Central memory CD8-positive, alpha-beta T cell (primary cell): ENCODE measurements around the gene DNAH1.
A peak's percentile ranks its signal among the peaks of the same experiment; 100 is the strongest.
"Not testable (repeated sequence)": the region's sequence is repeated elsewhere in the genome, so short reads cannot be mapped to it uniquely, and the experiment has no call there.

Source experiments
- ATAC-seq: fragments of 150-1000 bp; cut with Tn5 transposase; replicated peaks from 2 replicates; pipeline ENCODE4 v1.10.0; 2022; ENCODE audit warnings: mild to moderate bottlenecking, moderate FRiP score, moderate number of reproducible peaks; ENCODE audit not compliant: poor library complexity, severe bottlenecking; ENCODE audit errors: extremely low read depth
- DNase-seq, 2 donors: peaks; one replicate each; pipeline ENCODE4 v3.0.0; 2021; ENCODE audit warnings: low spot score in 2 of 2
- H3K27ac Mint-ChIP-seq: one replicate; pipeline ENCODE4 v1.8.0; 2022; ENCODE audit warnings: low read depth, mild to moderate bottlenecking, moderate library complexity, mixed read lengths
- H3K27me3 Mint-ChIP-seq: one replicate; pipeline ENCODE4 v1.8.0; 2022; ENCODE audit warnings: mixed read lengths
- H3K36me3 Mint-ChIP-seq: one replicate; pipeline ENCODE4 v1.8.0; 2022; ENCODE audit warnings: mild to moderate bottlenecking, moderate library complexity, mixed read lengths; ENCODE audit not compliant: insufficient read depth
- H3K4me1 Mint-ChIP-seq: one replicate; pipeline ENCODE4 v1.8.0; 2022; ENCODE audit warnings: mixed read lengths
- H3K4me3 Mint-ChIP-seq: one replicate; pipeline ENCODE4 v1.8.0; 2022; ENCODE audit warnings: mild to moderate bottlenecking, moderate library complexity, mixed read lengths
- H3K9me3 Mint-ChIP-seq: one replicate; pipeline ENCODE4 v1.8.0; 2022; ENCODE audit warnings: mixed read lengths

Gene DNAH1

DNA sequence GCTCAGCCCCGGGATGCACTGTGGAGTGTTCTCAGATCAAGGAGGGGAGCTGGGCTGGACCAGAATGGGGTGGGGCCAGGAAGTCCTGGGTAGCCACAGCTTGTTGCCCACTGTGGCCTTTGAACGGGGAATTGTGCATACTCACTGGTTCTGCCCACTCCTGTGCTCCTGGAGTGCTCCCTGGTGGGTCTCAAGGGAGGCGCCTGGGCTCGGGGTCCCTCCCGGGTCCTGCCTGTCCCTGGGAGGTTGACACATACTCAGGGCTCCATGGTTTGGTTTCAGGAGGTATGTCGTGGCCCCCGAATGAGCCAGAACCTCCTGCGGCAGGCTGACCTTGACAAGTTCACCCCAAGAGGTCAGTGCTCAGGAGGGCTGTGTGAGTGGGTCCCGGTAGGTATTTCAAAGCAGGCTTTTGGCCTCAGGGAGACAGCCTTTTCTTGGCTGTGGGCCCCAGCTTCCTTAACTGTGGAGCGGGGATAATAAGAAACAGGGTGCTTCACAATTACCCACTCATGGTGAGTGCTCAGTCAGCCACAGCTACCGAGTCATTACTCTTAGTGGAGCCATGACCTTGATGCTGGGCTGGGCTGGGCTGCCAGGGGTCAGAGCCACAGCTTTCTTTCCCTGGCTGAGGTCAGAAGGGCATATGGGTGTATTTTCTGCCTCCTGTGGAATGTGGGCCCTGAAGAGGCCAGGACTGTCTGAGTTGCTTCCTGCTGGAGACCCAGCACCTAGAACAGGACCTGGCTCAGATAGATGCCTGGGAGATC, 7.6 kb downstream of the DNAH1 start:
- ATAC-seq (no peak), DNase-seq (no peak)
- Mint-ChIP-seq H3K36me3 (no peaks in the 10 kb centered on the region), H3K4me1 (no peaks in the 10 kb centered on the region), H3K27ac (no peak overlapping the region), H3K4me3 (no peak overlapping the region), H3K9me3 (no peaks in the 10 kb centered on the region), H3K27me3 (no peaks in the 10 kb centered on the region)

- H3K9me3 Mint-ChIP-seq, result no peaks in the 10 kb centered on the region
- no peaks in the 10 kb centered on the region for H3K4me1 Mint-ChIP-seq
- no peak for DNase-seq
- H3K4me3 Mint-ChIP-seq, result no peak overlapping the region
- H3K36me3 Mint-ChIP-seq, result no peaks in the 10 kb centered on the region
- no peaks in the 10 kb centered on the region for H3K27me3 Mint-ChIP-seq
- ATAC-seq, result no peak
- no peak overlapping the region for H3K27ac Mint-ChIP-seq
Observed at GRCh38 chr3:52324676-52325075, 8.6 kb downstream of the DNAH1 start.

DNA sequence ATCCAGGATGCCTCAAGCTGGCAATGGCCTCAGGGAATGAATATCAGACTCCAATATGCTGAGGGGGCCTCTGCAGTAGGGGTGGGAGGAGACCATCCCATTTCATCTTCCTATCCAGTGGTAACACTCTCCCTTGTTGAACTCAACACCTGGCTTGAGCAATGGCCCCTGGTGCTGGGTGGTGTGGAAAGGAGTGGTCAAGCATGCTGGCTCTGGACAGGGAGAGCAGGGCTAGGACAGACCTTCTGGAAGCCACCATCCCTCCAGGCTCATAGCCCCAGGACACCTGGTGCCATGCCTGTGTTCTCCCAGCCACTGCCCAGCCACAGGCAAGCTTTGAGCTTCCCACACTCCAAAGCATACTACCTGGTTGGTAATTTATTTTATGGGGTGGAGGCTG, 9.6 kb downstream of the DNAH1 start:
- DNase-seq, result no peak
- ATAC-seq, result no peak
- H3K4me1 Mint-ChIP-seq, result no peaks in the 10 kb centered on the region
- H3K36me3 Mint-ChIP-seq, result no peaks in the 10 kb centered on the region
- H3K9me3 Mint-ChIP-seq, result no peaks in the 10 kb centered on the region
- no peaks in the 10 kb centered on the region for H3K27me3 Mint-ChIP-seq
- H3K4me3 Mint-ChIP-seq, result no peak overlapping the region
- H3K27ac Mint-ChIP-seq, result no peak overlapping the region

GRCh38 chr3:52326976-52327375, 10.9 kb downstream of the DNAH1 start:
- peaks cover 4% of the 10 kb centered on the region for H3K36me3 Mint-ChIP-seq
- no peak for DNase-seq

DNA sequence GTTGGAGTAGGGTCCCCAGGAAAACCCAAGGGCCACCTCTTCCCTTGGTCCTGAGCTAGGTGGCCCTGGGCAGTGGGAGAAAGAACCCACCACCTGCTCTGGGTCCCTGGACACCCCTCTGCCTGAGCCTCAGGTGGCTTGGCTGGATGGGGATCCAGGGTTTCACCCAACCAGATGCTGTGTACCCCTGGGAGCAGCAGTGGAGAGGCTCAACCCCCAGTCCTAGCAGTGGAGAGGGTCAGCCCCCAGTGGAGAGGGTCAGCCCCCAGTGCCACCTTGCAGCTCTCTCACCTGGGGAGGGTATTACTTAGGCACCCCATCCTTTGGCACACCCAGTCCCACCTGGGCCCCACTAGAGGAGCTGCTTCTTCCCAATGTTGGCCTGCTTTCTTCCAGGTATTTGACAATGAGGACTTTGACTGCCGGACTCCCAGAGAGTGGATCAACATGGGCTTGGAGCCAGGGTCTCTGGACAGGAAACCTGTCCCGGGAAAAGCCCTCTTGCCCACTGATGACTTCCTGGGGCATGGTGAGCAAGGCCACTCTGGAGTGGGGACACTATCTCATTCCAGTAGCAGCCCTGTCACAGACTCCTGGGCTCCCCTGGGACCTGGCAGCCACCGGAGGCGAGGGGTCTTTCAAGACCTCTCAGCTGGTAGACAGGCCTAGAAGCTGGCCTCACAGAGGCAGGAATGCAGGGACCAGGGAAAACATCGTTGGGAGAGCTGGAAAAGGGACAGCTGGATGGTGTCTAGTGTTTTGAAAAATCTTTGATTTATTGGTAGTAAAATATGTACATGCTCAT, 11.6 kb downstream of the DNAH1 start:
- ATAC-seq (no peak), DNase-seq (no peak)
- H3K27me3 Mint-ChIP-seq, result no peaks in the 10 kb centered on the region
- H3K36me3 Mint-ChIP-seq, result peaks cover 5% of the 10 kb centered on the region
- H3K4me3 Mint-ChIP-seq, result no peak overlapping the region
- no peaks in the 10 kb centered on the region for H3K4me1 Mint-ChIP-seq
- H3K27ac Mint-ChIP-seq, result no peak overlapping the region
- no peaks in the 10 kb centered on the region for H3K9me3 Mint-ChIP-seq

More at GRCh38 chr3:52326976-52327375, 10.9 kb downstream of the DNAH1 start:
- ATAC-seq, result no peak
- H3K27ac Mint-ChIP-seq, result no peak overlapping the region
- H3K27me3 Mint-ChIP-seq, result no peaks in the 10 kb centered on the region
- no peaks in the 10 kb centered on the region for H3K4me1 Mint-ChIP-seq
- H3K9me3 Mint-ChIP-seq, result no peaks in the 10 kb centered on the region
- no peak overlapping the region for H3K4me3 Mint-ChIP-seq

DNA sequence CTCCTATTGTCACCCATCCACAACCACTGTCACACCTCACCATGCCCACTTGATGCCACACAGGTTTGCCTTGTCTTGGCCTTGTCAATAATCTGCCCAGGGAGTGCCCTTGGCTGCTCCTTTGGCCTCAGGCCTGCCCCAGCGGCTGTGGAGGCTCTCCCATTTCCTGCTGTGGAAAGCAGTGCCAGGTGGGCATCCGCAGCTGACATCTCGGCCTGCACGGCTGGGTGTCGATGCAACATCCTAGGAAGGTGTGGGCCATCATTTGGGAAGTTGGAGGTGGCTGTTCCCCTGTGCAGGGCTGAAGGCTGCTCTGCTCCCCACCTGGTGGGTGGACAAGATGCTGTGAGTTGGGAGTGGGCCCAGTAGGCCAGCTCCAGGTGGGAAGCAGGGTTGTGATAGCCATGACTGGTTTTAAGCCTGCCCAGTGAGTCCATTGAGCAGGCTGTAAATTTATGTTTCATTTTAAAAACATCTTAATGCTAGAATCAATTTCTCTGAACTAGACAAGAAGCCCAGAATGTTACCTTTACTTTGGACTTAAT, 12.5 kb downstream of the DNAH1 start:
- Mint-ChIP-seq H3K9me3 (no peaks in the 10 kb centered on the region), H3K27me3 (no peaks in the 10 kb centered on the region), H3K4me1 (no peaks in the 10 kb centered on the region), H3K27ac (no peak overlapping the region), H3K4me3 (no peak overlapping the region), H3K36me3 (peaks cover 5% of the 10 kb centered on the region)
- DNase-seq (no peak), ATAC-seq (no peak)

- H3K27me3 Mint-ChIP-seq, result no peaks in the 10 kb centered on the region
- H3K9me3 Mint-ChIP-seq, result no peaks in the 10 kb centered on the region
- DNase-seq (no peak), ATAC-seq (no peak)
- H3K27ac Mint-ChIP-seq, result no peak overlapping the region
- no peak overlapping the region for H3K4me3 Mint-ChIP-seq
- H3K4me1 Mint-ChIP-seq, result no peaks in the 10 kb centered on the region
- peaks cover 10% of the 10 kb centered on the region for H3K36me3 Mint-ChIP-seq
Observed at GRCh38 chr3:52330194-52330805, 14.2 kb downstream of the DNAH1 start.

- Mint-ChIP-seq H3K36me3 (peaks cover 11% of the 10 kb centered on the region), H3K4me1 (no peaks in the 10 kb centered on the region), H3K9me3 (no peaks in the 10 kb centered on the region), H3K27ac (peak overlapping the region; percentile 49), H3K27me3 (no peaks in the 10 kb centered on the region), H3K4me3 (no peak overlapping the region)
- ATAC-seq, result no peak
- DNase-seq, result no peak
Observed at GRCh38 chr3:52331091-52331490, 15.0 kb downstream of the DNAH1 start.

DNA sequence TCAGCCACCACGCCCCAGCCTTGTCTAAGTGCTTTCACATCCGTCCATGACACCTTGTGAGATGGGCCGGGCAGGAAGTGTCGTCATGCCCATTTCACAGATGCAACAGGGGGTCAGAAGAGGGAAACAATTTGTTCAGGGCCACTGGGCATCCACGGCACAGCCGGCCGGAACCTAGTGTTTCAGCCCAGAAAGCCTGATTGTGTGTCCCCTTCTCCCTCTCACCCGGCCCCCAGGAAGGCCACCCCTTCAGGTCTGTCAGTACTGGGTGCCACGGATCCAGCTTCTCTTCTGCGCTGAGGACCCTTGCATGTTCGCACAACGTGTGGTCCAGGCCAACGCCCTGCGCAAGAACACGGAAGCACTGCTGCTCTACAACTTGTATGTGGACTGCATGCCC, 15.8 kb downstream of the DNAH1 start:
- no peak for ATAC-seq
- Mint-ChIP-seq H3K4me1 (no peaks in the 10 kb centered on the region), H3K27ac (peak overlapping the region; percentile 49)

GRCh38 chr3:52333869-52334557, 17.9 kb downstream of the DNAH1 start:
- ATAC-seq (no peak), DNase-seq (no peak)
- Mint-ChIP-seq H3K9me3 (no peaks in the 10 kb centered on the region), H3K36me3 (peaks cover 16% of the 10 kb centered on the region), H3K4me1 (no peaks in the 10 kb centered on the region), H3K27me3 (no peaks in the 10 kb centered on the region), H3K27ac (no peak overlapping the region), H3K4me3 (no peak overlapping the region)

More for the DNA sequence above, 15.8 kb downstream of the DNAH1 start:
- H3K27me3 Mint-ChIP-seq, result no peaks in the 10 kb centered on the region
- H3K4me3 Mint-ChIP-seq, result no peak overlapping the region
- no peak for DNase-seq
- H3K9me3 Mint-ChIP-seq, result no peaks in the 10 kb centered on the region
- H3K36me3 Mint-ChIP-seq, result peaks cover 11% of the 10 kb centered on the region

DNA sequence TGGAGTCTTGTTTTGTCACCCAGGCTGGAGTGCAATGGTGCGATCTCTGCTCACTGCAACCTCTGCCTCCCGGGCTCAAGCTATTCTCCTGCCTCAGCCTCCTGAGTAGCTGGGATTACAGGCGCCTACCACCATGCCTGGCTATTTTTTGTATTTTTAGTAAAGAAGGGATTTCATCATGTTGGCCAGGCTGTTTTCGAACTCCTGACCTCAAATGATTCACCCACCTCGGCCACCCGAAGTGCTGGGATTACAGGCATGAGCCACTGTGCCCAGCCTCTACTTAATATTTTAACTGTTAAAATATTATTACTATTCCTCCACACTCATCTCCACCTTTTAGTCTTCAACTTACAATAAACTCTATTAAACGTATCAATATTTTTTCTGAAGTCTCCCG, 22.0 kb downstream of the DNAH1 start:
- ATAC-seq, H3K27me3 Mint-ChIP-seq, H3K4me1 Mint-ChIP-seq, H3K27ac Mint-ChIP-seq, DNase-seq, H3K4me3 Mint-ChIP-seq, H3K9me3 Mint-ChIP-seq: not testable (repeated sequence)
- peaks cover 25% of the 10 kb centered on the region for H3K36me3 Mint-ChIP-seq

GRCh38 chr3:52339612-52340011, 23.5 kb downstream of the DNAH1 start:
- Mint-ChIP-seq H3K9me3 (no peaks in the 10 kb centered on the region), H3K4me3 (no peak overlapping the region), H3K36me3 (peaks cover 24% of the 10 kb centered on the region), H3K4me1 (no peaks in the 10 kb centered on the region), H3K27me3 (no peaks in the 10 kb centered on the region), H3K27ac (no peak overlapping the region)
- peak in 1 of 2 donors; percentile 49 for DNase-seq
- no peak for ATAC-seq
